T-helper 1 cell treated with Interleukin-12 subunit alpha and Interleukin-12 subunit beta and Interleukin-4 antibody, amounts not matched to agents 30 μg/mL and 1 μg/mL, for 36 hours (primary cell): Measurements from ENCODE around the gene HLX.

Experiments used
- H3K27ac Mint-ChIP-seq: one replicate; pipeline ENCODE4 v1.8.0; 2021; ENCODE audit warnings: mild to moderate bottlenecking, mixed read lengths
- H3K27me3 Mint-ChIP-seq: one replicate; pipeline ENCODE4 v1.8.0; 2021; ENCODE audit warnings: low read depth, mixed read lengths
- H3K36me3 Mint-ChIP-seq: one replicate; pipeline ENCODE4 v1.8.0; 2021; ENCODE audit warnings: low read depth, mixed read lengths
- H3K4me1 Mint-ChIP-seq: one replicate; pipeline ENCODE4 v1.8.0; 2021; ENCODE audit warnings: low read depth, mixed read lengths
- H3K4me3 Mint-ChIP-seq: one replicate; pipeline ENCODE4 v1.8.0; 2021; ENCODE audit warnings: mild to moderate bottlenecking, moderate library complexity, mixed read lengths
- H3K9me3 Mint-ChIP-seq: one replicate; pipeline ENCODE4 v1.8.0; 2021; ENCODE audit warnings: mixed read lengths

The HLX gene, protein sequence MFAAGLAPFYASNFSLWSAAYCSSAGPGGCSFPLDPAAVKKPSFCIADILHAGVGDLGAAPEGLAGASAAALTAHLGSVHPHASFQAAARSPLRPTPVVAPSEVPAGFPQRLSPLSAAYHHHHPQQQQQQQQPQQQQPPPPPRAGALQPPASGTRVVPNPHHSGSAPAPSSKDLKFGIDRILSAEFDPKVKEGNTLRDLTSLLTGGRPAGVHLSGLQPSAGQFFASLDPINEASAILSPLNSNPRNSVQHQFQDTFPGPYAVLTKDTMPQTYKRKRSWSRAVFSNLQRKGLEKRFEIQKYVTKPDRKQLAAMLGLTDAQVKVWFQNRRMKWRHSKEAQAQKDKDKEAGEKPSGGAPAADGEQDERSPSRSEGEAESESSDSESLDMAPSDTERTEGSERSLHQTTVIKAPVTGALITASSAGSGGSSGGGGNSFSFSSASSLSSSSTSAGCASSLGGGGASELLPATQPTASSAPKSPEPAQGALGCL

DNA sequence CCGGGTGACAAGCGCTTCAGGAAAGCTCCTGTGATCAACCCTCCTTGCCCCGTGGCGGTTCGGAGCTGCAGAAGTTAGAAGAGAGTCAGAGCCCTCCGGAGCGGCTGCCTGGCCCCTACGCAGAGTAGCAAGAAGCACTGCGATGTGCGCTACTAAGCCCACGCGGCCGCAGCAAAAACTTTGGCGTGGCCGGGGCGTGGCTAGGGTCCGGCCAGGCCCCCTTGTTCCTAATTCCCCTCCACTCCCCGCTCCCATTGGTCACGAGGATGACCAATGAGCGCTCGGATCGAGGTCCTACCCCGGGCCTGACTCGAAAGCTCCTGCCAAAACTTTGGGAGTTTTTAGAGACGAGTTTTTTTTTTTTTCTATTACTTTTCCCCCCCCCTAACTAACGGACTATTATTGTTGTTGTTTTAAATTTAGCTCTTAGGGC, at the start of gene HLX:
Gene HLX (plus strand): TSS at position 368 of the 433 bp plus-strand sequence. CDS start 415 bp downstream, outside the sequence.
- peak within 1 kb of the TSS; percentile 81 for H3K4me3 Mint-ChIP-seq
- peaks cover 8% of the 10 kb centered on the region for H3K36me3 Mint-ChIP-seq
- H3K9me3 Mint-ChIP-seq, result no peaks in the 10 kb centered on the region
- peaks cover 27% of the 10 kb centered on the region for H3K4me1 Mint-ChIP-seq
- peak within 1 kb of the TSS; percentile 53 for H3K27ac Mint-ChIP-seq
- peaks cover 80% of the 10 kb centered on the region for H3K27me3 Mint-ChIP-seq

DNA sequence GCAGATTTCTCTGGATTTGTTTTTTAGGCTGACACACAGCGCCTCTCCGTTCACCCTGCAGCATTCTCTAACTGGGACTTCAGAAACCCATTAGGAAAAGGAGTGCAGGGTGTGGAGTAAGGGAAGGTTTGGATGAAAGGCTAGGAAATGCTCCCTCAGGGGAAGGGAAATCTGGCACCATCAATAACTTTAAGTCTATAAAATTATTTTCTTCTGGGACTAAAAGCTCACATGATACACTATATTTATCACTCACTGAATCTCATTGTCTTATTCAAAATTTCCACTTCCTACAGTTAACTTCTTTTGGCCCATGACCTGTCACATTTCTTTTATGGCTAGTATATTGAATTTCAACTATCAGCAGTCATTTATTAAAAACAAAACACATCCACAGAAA, 45.8 kb upstream of the HLX start:
- Mint-ChIP-seq H3K27ac (no peak overlapping the region), H3K36me3 (no peaks in the 10 kb centered on the region), H3K4me3 (no peak overlapping the region), H3K27me3 (no peaks in the 10 kb centered on the region), H3K9me3 (no peaks in the 10 kb centered on the region), H3K4me1 (no peaks in the 10 kb centered on the region)

DNA sequence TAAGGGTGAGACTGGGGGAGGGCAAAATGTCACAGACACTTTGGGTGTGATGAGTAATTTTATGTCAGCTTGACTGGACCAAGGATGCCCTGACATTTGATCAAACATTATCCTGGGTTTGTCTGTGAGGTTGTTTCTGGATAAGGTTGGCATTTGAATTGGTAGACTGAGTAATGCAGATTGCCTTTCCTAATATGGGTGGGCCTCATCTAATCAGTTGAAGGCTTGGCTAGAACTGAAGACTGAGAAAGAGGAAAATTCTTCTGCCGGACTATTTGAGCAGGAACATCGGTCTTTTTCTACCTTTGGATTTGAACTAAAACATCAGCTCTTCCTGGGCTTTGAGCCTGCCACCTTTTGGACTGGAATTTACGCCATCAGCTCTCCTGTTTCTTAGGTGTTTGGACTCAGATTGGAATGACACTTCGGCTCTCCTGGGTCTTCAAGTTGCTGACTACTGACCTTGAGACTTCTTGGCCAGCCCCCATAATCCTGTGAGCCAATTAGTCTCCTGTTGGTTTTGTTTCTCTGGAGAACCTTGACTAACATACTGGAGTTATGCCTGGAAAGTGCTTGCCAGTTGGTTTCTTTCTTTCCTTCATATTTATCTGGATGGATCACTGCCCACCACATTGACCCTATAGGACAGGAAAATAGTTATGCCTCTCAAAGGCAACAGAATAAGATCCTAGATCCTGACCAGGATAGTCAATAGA, 44.9 kb upstream of the HLX start:
- H3K4me3 Mint-ChIP-seq, result no peak overlapping the region
- H3K9me3 Mint-ChIP-seq, result no peaks in the 10 kb centered on the region
- no peak overlapping the region for H3K27ac Mint-ChIP-seq
- no peaks in the 10 kb centered on the region for H3K36me3 Mint-ChIP-seq
- no peaks in the 10 kb centered on the region for H3K27me3 Mint-ChIP-seq
- H3K4me1 Mint-ChIP-seq, result no peaks in the 10 kb centered on the region

DNA sequence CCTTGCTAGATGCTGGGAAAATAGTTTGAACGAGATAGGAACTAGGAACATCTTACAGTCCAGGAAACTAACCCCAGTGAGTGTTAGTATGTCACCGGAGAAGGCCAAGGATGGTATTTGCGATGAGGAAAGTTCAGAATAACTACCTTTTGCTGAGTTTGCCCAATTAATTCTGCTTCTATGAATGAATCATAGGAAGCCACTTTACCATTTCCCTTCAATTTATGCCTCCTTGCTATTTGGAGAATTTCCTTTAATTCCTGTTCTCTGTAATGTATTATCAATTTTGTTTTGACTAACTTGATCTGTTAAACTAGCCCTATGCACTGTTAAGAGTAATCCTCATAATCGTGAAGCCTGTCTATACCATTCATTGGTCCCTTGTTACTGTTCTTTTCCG, 40.7 kb upstream of the HLX start:
- Mint-ChIP-seq H3K4me1 (no peaks in the 10 kb centered on the region), H3K9me3 (no peaks in the 10 kb centered on the region), H3K27ac (no peak overlapping the region), H3K4me3 (no peak overlapping the region), H3K36me3 (no peaks in the 10 kb centered on the region), H3K27me3 (no peaks in the 10 kb centered on the region)

DNA sequence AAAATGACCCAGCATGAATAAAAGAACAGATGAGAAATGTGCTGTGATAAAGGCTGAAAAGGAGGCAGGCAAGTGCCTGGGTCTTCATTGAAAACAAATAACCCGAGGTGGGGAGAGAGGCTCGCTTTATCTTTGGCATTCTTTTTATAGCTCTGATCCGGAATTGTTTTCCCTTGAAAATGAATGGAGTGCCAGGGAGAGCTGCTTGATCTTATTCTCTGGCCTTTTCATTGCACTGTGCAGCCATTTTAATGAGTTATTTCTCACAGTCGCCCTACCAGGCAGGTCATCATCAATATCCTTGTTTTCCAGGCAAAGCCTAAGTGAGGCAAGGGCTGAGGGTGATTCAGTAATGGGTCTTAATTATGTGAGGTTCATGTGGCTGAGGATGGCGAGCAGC, 39.8 kb upstream of the HLX start:
- H3K27me3 Mint-ChIP-seq, result no peaks in the 10 kb centered on the region

DNA sequence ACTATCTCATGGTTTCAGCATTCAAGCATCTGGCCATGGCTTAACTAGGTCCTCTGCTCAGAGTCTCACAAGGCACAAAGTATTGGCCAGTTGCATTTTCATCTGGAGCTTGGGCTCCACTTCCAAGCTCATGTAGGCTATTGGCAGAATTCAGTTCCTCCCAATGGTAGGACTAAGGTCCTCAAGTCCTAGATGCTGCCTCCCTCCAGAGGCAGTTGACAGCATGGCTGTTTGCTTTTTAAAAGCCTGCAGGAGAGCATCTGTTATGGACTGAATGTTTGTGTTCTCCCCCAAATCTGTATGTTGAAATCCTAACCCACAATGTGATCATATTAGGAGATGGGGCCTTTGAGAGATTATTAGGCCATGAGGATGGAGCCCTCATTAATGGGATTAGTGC, 38.0 kb upstream of the HLX start:
- H3K4me3 Mint-ChIP-seq, result no peak overlapping the region
- H3K27ac Mint-ChIP-seq, result no peak overlapping the region
- H3K4me1 Mint-ChIP-seq, result no peaks in the 10 kb centered on the region
- H3K27me3 Mint-ChIP-seq, result no peaks in the 10 kb centered on the region
- no peaks in the 10 kb centered on the region for H3K9me3 Mint-ChIP-seq
- H3K36me3 Mint-ChIP-seq, result no peaks in the 10 kb centered on the region

More for the DNA sequence above, 39.8 kb upstream of the HLX start:
- H3K4me1 Mint-ChIP-seq, result no peaks in the 10 kb centered on the region
- H3K9me3 Mint-ChIP-seq, result no peaks in the 10 kb centered on the region
- no peaks in the 10 kb centered on the region for H3K36me3 Mint-ChIP-seq
- no peak overlapping the region for H3K27ac Mint-ChIP-seq
- H3K4me3 Mint-ChIP-seq, result no peak overlapping the region

DNA sequence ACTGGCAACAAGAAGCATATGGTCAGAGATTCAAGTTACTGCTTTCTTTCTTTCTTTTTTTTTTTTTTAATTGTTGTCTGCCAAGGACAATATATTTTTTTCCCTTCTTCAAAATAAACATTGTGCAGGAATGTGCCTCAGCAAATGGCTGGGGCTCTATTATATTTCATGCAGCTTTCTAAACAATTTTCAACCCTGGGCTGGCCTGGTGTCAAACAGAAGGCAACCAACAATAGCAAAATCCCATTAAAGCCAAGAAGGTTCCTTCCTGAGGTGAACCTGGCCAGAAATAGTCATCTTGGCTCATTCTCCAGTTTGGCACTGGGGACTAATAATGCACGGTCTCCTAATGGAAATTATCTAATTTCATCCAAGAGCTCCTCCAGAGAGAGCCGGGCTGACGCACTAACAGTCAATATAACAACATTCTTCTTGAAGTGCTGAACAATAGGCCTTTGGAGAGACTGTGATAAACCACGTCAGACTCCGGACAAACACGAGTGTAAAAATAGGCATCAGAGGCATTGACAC, 35.7 kb upstream of the HLX start:
- no peak overlapping the region for H3K27ac Mint-ChIP-seq
- H3K4me3 Mint-ChIP-seq, result no peak overlapping the region
- no peaks in the 10 kb centered on the region for H3K4me1 Mint-ChIP-seq
- no peaks in the 10 kb centered on the region for H3K36me3 Mint-ChIP-seq
- H3K27me3 Mint-ChIP-seq, result no peaks in the 10 kb centered on the region
- H3K9me3 Mint-ChIP-seq, result no peaks in the 10 kb centered on the region

DNA sequence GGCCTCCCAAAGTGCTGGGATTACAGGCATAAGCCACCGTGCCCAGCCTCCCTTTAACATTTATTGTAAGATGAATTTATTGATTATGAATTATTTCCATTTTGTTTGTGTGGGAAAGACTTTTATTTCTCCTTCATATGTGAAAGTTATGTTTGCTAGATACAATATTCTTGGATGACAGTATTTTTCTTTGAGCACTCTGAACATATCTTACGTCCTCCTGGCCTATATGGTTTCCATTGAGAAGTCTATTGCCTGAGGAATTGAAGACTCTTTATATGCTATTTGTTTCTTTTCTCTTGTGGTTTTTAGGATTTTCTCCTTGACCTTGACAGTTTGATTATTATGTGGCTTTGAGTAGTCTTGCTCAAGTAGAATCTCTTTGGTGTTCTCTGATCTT, 26.8 kb upstream of the HLX start:
- Mint-ChIP-seq H3K27me3 (no peaks in the 10 kb centered on the region), H3K4me3 (no peak overlapping the region), H3K36me3 (no peaks in the 10 kb centered on the region), H3K27ac (no peak overlapping the region), H3K4me1 (no peaks in the 10 kb centered on the region), H3K9me3 (peaks cover 13% of the 10 kb centered on the region)

DNA sequence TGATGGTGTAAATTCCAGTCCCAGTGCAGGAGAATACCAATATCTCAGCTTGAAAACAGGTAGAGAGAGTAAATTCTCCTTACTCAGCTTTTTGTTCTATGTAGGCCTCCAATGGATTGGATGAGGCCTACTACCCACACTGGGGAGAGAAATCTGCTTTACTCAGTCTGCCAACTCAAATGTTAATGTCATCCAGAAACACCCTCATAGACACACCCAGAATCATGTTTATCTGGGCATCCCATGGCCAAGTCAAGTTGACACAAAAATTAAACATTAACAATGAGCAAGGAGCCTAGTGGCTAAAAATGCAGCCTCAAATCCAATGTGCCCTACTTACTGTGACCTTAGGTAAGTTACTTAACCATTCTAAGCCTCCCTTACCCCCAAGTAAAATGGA, 6.9 kb upstream of the HLX start:
- no peak overlapping the region for H3K4me3 Mint-ChIP-seq
- peaks cover 2% of the 10 kb centered on the region for H3K36me3 Mint-ChIP-seq
- H3K4me1 Mint-ChIP-seq, result peaks cover 1% of the 10 kb centered on the region

DNA sequence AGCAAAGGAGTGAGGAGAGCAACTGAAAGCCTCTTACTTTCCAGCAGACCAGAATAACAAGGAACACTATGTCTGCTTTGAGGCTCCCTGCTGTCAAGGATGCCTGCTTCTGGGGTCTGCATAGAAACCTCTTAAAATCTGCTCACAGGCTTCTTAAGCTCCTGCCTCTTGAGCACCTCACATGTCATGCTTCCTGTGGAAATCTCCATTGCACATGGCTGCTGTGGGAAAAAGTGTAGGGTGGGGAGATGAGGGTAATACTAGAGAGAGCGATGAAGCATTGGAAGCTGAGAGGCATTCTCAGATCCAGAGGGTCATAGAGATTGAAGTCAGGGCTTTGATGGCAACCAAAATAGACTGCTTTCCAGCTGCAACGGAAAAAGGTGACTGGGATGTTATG, 6.2 kb upstream of the HLX start:
- Mint-ChIP-seq H3K27ac (no peak overlapping the region), H3K4me3 (no peak overlapping the region), H3K9me3 (no peaks in the 10 kb centered on the region), H3K36me3 (peaks cover 2% of the 10 kb centered on the region), H3K4me1 (peaks cover 7% of the 10 kb centered on the region), H3K27me3 (peaks cover 62% of the 10 kb centered on the region)

More for the DNA sequence above, 6.9 kb upstream of the HLX start:
- H3K9me3 Mint-ChIP-seq, result no peaks in the 10 kb centered on the region
- no peak overlapping the region for H3K27ac Mint-ChIP-seq
- peaks cover 54% of the 10 kb centered on the region for H3K27me3 Mint-ChIP-seq

DNA sequence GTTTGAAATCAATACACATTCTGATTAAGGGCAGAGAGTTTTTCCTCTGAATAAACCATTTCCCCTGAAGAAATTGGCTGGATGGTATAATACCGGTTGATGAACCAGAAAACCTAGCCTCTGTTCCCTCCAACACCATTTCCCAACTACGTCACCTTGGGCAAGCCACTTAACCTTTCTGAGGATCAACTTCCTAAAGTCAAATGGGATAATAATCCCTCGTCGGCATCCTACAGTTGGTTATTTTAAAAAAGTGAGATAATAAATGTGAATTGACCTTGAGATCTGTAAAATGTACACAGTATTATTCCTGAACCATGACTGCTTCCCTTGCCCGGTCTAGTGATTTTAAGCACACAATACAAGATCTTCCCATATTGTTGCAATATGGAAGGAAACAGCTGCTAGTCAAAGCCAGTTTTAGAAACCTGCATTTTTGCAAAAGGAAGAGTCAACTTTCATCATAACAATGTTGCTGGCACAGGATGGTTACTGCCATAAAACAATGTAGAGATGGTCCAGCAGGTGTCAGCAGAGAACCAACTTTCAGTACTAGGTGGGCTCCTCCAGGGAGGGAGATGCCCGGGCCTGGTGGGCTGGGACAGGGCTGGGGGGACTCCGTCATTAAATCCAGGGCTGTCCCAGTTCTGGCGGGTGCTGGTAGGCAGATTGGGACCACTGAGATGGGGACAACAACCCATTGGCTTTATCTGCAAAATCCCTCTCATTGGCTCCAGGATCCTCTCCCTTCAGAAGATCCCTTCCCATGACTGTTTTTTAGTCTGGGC, 5.2 kb upstream of the HLX start:
- H3K27me3 Mint-ChIP-seq, result peaks cover 67% of the 10 kb centered on the region
- no peak overlapping the region for H3K27ac Mint-ChIP-seq
- H3K4me3 Mint-ChIP-seq, result no peak overlapping the region
- no peaks in the 10 kb centered on the region for H3K9me3 Mint-ChIP-seq
- peaks cover 2% of the 10 kb centered on the region for H3K36me3 Mint-ChIP-seq
- H3K4me1 Mint-ChIP-seq, result peaks cover 15% of the 10 kb centered on the region

DNA sequence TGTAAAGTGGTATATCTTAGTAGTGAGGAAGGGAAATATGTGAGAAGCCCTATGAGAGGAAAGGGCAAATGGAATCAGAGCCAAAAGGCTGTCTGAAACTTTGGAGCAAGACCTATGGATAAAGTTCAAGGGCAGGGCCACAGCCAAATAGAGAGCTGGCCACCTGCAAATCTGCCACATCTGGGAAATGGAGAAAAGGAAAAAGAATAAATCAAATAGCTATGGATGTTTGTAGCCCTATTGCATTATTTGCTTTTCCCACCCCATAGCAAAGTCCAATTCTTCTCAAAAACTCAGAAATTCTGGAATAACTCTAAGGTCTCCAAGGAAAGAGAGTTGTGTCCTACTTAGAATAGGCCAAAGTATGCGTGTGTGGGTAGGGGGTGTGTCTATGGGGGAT, 4.0 kb upstream of the HLX start:
- Mint-ChIP-seq H3K27me3 (peaks cover 66% of the 10 kb centered on the region), H3K9me3 (no peaks in the 10 kb centered on the region), H3K27ac (no peak overlapping the region), H3K4me3 (no peak overlapping the region), H3K36me3 (peaks cover 2% of the 10 kb centered on the region), H3K4me1 (peaks cover 16% of the 10 kb centered on the region)

DNA sequence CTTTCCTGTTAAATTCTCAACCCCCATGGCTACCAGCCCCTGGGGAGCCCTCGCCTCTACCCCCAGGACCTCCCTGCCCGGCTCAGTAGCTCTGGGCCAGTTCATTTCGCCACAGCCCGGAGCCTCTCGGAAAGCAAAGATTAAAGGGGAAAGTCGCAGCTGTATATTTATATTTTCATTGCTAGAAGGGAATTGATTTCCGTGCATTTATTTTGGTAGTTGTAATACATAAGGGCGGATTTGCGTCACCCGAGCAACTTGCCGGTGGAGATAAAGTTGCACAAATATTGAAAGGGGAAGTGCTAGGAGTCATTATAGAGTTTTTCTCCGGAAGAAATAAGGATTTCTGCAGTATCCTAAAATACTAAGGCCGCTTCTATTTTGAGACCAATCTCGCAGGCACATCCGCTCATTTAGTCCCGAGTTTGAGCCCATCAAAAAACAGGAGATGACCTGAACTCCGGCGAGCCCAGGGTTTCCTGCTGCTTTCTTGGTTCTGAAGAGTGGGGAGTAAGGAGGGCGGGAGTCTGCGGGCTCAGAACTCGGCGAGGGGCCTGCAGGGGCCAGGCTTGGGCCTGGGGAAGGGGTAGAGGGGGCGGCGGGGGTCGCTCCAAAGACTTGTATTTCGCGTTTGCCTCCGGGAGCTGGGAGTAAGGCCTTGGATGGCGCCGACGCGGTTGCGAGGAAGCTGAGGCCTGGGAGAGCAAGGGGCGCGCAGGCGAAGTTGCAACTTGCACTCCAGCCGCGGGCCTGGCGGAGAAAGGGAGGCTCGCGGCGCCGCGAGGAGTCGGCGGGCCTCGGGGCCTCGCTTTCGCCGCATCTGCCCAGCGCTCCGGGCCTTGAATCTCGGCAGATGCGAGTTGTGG, 2.5 kb upstream of the HLX start:
- Mint-ChIP-seq H3K4me1 (peaks cover 27% of the 10 kb centered on the region), H3K4me3 (no peak overlapping the region), H3K27me3 (peaks cover 81% of the 10 kb centered on the region), H3K27ac (no peak overlapping the region), H3K9me3 (no peaks in the 10 kb centered on the region), H3K36me3 (peaks cover 8% of the 10 kb centered on the region)
